ENCODE measurements around the gene ORC2. TPM values are rescaled to one million over a fixed set of nuclear protein-coding genes. Genes with fewer than 3 reads are reported as not detected.

The ORC2 gene
- total RNA-seq, 1 experiment from 2014 or later, result 56.0 TPM

DNA sequence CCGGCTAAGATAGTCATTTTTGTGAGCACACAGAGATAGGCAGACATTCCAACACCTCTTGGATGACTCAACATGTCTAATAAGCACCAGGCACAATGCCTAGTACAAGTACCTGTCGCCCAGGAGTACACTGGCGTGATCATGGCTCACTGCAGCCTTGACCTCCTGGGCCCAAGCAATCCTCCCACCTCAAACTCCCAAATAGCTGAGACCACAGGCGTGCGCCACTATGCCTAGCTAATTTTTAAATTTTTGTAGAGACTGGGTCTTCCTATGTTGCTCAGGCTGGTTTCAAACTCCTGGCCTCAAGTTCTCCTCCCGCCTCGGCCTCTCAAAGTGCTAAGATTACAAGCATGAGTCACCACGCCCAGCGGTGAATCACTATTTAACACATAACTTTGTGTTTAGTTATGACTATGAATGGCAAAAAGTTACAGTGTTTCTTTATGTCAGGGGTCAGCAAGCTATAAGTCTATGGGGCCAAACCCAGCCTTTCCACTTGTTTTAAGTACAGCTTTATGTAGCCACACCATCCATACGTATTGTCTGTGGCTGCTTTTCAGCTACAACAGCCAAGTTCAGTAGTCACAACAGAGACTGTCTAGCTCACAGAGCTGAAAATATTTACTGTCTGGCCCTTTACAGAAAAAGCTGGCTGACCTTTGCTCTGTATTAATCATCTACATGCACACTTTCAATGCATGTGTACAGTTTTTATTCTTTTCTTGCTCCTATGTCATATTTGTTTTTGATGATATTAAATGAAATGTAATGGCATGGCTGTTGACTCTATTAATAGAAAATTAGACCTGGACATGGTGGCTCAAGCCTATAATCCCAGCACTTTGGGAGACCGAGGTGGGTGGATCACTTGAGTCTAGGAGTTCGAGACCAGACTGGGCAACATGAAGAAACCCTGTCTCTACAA, 18.7 kb downstream of the ORC2 start (continued):
- TF ChIP-seq, protein P1, sequence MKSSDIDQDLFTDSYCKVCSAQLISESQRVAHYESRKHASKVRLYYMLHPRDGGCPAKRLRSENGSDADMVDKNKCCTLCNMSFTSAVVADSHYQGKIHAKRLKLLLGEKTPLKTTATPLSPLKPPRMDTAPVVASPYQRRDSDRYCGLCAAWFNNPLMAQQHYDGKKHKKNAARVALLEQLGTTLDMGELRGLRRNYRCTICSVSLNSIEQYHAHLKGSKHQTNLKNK (CRISPR knock-in tag; IDR thresholded peaks at IDR 0.05), result no peak
- TF ChIP-seq, protein P2, sequence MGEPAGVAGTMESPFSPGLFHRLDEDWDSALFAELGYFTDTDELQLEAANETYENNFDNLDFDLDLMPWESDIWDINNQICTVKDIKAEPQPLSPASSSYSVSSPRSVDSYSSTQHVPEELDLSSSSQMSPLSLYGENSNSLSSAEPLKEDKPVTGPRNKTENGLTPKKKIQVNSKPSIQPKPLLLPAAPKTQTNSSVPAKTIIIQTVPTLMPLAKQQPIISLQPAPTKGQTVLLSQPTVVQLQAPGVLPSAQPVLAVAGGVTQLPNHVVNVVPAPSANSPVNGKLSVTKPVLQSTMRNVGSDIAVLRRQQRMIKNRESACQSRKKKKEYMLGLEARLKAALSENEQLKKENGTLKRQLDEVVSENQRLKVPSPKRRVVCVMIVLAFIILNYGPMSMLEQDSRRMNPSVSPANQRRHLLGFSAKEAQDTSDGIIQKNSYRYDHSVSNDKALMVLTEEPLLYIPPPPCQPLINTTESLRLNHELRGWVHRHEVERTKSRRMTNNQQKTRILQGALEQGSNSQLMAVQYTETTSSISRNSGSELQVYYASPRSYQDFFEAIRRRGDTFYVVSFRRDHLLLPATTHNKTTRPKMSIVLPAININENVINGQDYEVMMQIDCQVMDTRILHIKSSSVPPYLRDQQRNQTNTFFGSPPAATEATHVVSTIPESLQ (CRISPR knock-in tag; IDR thresholded peaks at IDR 0.05), result no peak
- TF ChIP-seq HMGA2 (CRISPR knock-in tag; IDR thresholded peaks at IDR 0.05), result no peak
- TF ChIP-seq, protein P3, sequence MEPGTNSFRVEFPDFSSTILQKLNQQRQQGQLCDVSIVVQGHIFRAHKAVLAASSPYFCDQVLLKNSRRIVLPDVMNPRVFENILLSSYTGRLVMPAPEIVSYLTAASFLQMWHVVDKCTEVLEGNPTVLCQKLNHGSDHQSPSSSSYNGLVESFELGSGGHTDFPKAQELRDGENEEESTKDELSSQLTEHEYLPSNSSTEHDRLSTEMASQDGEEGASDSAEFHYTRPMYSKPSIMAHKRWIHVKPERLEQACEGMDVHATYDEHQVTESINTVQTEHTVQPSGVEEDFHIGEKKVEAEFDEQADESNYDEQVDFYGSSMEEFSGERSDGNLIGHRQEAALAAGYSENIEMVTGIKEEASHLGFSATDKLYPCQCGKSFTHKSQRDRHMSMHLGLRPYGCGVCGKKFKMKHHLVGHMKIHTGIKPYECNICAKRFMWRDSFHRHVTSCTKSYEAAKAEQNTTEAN (CRISPR knock-in tag; IDR thresholded peaks at IDR 0.05), result no peak
- TF ChIP-seq, protein P4, sequence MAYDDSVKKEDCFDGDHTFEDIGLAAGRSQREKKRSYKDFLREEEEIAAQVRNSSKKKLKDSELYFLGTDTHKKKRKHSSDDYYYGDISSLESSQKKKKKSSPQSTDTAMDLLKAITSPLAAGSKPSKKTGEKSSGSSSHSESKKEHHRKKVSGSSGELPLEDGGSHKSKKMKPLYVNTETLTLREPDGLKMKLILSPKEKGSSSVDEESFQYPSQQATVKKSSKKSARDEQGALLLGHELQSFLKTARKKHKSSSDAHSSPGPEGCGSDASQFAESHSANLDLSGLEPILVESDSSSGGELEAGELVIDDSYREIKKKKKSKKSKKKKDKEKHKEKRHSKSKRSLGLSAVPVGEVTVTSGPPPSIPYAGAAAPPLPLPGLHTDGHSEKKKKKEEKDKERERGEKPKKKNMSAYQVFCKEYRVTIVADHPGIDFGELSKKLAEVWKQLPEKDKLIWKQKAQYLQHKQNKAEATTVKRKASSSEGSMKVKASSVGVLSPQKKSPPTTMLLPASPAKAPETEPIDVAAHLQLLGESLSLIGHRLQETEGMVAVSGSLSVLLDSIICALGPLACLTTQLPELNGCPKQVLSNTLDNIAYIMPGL (CRISPR knock-in tag; IDR thresholded peaks at IDR 0.05), result no peak
- TF ChIP-seq, protein P5, sequence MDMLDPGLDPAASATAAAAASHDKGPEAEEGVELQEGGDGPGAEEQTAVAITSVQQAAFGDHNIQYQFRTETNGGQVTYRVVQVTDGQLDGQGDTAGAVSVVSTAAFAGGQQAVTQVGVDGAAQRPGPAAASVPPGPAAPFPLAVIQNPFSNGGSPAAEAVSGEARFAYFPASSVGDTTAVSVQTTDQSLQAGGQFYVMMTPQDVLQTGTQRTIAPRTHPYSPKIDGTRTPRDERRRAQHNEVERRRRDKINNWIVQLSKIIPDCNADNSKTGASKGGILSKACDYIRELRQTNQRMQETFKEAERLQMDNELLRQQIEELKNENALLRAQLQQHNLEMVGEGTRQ (CRISPR knock-in tag; IDR thresholded peaks at IDR 0.05), result no peak
- no peak for TF ChIP-seq ZNF416 (CRISPR knock-in tag; IDR thresholded peaks at IDR 0.05)
- TF ChIP-seq, protein P6, sequence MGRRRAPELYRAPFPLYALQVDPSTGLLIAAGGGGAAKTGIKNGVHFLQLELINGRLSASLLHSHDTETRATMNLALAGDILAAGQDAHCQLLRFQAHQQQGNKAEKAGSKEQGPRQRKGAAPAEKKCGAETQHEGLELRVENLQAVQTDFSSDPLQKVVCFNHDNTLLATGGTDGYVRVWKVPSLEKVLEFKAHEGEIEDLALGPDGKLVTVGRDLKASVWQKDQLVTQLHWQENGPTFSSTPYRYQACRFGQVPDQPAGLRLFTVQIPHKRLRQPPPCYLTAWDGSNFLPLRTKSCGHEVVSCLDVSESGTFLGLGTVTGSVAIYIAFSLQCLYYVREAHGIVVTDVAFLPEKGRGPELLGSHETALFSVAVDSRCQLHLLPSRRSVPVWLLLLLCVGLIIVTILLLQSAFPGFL (CRISPR knock-in tag; IDR thresholded peaks at IDR 0.05; ENCODE audit: borderline replicate concordance), result no peak

DNA sequence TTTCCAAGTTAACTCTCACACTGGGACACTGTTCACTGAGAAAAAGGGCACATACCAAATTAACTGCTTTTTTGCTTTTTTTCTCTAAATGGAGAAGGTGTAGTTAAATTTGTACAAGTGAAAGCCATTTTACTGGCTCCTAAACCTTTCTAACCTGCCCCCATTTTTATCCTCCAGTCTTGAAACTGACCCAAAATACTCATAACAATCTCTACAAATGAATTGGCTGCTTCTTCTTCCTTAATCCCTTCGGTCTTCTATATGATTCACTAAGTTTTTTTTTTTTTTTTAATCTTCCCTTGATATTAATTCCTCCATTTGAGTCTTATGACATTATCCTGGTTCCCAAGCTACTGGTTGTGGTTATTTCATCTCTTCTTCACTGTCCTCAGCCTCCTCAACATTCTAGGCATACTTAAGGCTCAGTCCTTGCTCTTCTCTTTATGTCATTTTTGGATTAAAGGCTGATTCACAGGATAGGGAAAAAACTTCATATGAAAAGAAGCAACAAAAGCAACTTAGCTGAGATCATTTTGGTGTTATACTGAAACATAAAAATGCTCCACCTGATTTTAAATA, 19.8 kb downstream of the ORC2 start:
- H3K4me1 Mint-ChIP-seq, result no peaks in the 10 kb centered on the region
- H3K27me3 Mint-ChIP-seq (ENCODE audit: low read depth), result no peaks in the 10 kb centered on the region
- H3K4me3 Mint-ChIP-seq, result no peak overlapping the region
- H3K36me3 Mint-ChIP-seq, result peaks cover 60% of the 10 kb centered on the region
- TF ChIP-seq NR3C1 (CRISPR knock-in tag; conservative IDR thresholded peaks at IDR 0.05; ENCODE audit: low read depth) (no peak), ELF4 (CRISPR knock-in tag; IDR thresholded peaks at IDR 0.05; ENCODE audit: low read depth) (no peak), TEAD1 (CRISPR knock-in tag; IDR thresholded peaks at IDR 0.05) (no peak), NR2C2 (CRISPR knock-in tag; IDR thresholded peaks at IDR 0.05) (no peak), GTF2I (CRISPR knock-in tag; conservative IDR thresholded peaks at IDR 0.05) (no peak), IRF2 (CRISPR knock-in tag; IDR thresholded peaks at IDR 0.05; ENCODE audit: borderline replicate concordance, low read depth) (no peak), GABPB1 (CRISPR knock-in tag; IDR thresholded peaks at IDR 0.05) (no peak), ZNF671 (CRISPR knock-in tag; IDR thresholded peaks at IDR 0.05) (no peak), FOXJ3 (CRISPR knock-in tag; IDR thresholded peaks at IDR 0.05; ENCODE audit: borderline replicate concordance) (no peak), CREM (CRISPR knock-in tag; IDR thresholded peaks at IDR 0.05) (no peak), SMAD3 (CRISPR knock-in tag; IDR thresholded peaks at IDR 0.05; ENCODE audit: borderline replicate concordance) (no peak), ZNF232 (CRISPR knock-in tag; IDR thresholded peaks at IDR 0.05) (no peak), EMX1 (CRISPR knock-in tag; IDR thresholded peaks at IDR 0.05) (no peak), ZNF416 (CRISPR knock-in tag; IDR thresholded peaks at IDR 0.05) (no peak)
- TF ChIP-seq, protein P7, sequence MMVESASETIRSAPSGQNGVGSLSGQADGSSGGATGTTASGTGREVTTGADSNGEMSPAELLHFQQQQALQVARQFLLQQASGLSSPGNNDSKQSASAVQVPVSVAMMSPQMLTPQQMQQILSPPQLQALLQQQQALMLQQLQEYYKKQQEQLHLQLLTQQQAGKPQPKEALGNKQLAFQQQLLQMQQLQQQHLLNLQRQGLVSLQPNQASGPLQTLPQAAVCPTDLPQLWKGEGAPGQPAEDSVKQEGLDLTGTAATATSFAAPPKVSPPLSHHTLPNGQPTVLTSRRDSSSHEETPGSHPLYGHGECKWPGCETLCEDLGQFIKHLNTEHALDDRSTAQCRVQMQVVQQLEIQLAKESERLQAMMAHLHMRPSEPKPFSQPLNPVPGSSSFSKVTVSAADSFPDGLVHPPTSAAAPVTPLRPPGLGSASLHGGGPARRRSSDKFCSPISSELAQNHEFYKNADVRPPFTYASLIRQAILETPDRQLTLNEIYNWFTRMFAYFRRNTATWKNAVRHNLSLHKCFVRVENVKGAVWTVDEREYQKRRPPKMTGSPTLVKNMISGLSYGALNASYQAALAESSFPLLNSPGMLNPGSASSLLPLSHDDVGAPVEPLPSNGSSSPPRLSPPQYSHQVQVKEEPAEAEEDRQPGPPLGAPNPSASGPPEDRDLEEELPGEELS (CRISPR knock-in tag; IDR thresholded peaks at IDR 0.05), result no peak
- TF ChIP-seq, protein P3 (CRISPR knock-in tag; IDR thresholded peaks at IDR 0.05), result no peak
- ChIA-PET CTCF (no interaction called here), POLR2A (no interaction called here)
- H3K27ac Mint-ChIP-seq, result no peak overlapping the region
- H3K9me3 Mint-ChIP-seq, result no peaks in the 10 kb centered on the region
- ATAC-seq (no peak), DNase-seq (ENCODE audit: low spot score) (no peak)

Measured in WTC11 (cell line).